Subcutaneous adipose tissue (tissue), 4 donors: ENCODE results near the gene EEPD1. TPM values are rescaled to one million over a fixed set of nuclear protein-coding genes. Genes with fewer than 3 reads are reported as not detected.

Experiments
- CTCF ChIP-seq: fragments of 450-650 bp; IDR thresholded peaks from one replicate; pipeline ENCODE4 v1.5.1; 2016; ENCODE audit warnings: low read depth, mild to moderate bottlenecking, control low read depth, antibody characterized with exemption, moderate library complexity
- total RNA-seq, 4 donors: library from RNA; depleted of rRNA; stranded (reverse); fragments of >200 nt; gene quantifications; one replicate each; pipeline ENCODE4 v1.1.0, GENCODE V29; 2016

The EEPD1 gene
- total RNA-seq, 4 donors from 2014 or later: 22.2 to 57.3 (median 23.8) TPM

- no peak for TF ChIP-seq CTCF
Measured at GRCh38 chr7:36207451-36208291, 54.6 kb downstream of the EEPD1 start.

GRCh38 chr7:36208426-36208825 lies 55.4 kb downstream of the EEPD1 start:
- TF ChIP-seq CTCF: no peak

GRCh38 chr7:36208997-36209813 lies 56.2 kb downstream of the EEPD1 start:
- TF ChIP-seq CTCF: no peak

GRCh38 chr7:36209814-36210183 lies 56.7 kb downstream of the EEPD1 start:
- TF ChIP-seq CTCF: no peak

DNA sequence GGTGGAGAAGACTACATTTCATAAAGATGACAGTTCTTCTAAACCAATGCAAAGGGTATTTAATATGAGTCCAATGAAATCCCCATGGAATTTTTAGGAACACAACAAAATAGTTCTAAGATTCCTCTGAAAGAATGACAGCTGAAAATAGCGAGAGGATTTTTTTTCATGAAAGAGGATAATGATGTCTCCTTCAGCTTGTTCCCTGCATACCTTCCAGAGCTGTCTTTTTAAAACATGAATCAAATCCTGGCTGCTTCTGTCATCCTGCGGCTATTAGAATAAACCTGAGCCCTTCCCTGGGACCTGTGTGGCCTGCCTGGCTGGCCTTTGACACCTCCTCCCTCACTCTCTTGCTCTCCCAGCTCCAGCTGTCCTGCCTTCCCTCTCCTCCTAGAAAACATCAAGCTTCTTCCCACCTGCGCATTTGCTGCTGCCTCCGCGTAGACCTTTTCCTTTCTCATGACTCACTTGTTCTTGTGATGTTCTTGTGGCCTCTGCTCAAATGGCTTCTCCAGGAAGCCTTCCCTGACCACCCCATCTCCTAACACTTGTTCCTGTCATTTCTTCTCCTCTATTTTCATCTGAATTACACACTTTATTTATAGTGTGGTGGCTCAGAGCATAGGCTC lies 57.4 kb downstream of the EEPD1 start:
- no peak for TF ChIP-seq CTCF

- TF ChIP-seq CTCF: no peak
Measured at GRCh38 chr7:36214608-36215456, 61.8 kb downstream of the EEPD1 start.
